Progenitor cell of endocrine pancreas (in vitro differentiated cells): ENCODE data around the gene SYNGAP1. TPM values are rescaled to one million over a fixed set of nuclear protein-coding genes. Genes with fewer than 3 reads are reported as not detected.

ENCODE experiments used
- DNase-seq: peaks from one replicate; pipeline ENCODE4 v3.0.0; 2021; ENCODE audit warnings: low spot score; ENCODE audit not compliant: unreplicated experiment
- H3K27ac Mint-ChIP-seq: 2 replicates; pipeline ENCODE4 v1.8.0; 2021; ENCODE audit warnings: mild to moderate bottlenecking, moderate library complexity, mixed read lengths
- H3K27me3 Mint-ChIP-seq: 2 replicates; pipeline ENCODE4 v1.8.0; 2021; ENCODE audit warnings: mixed read lengths
- H3K36me3 Mint-ChIP-seq: 2 replicates; pipeline ENCODE4 v1.8.0; 2022; ENCODE audit warnings: mixed read lengths; ENCODE audit not compliant: insufficient read depth
- H3K4me1 Mint-ChIP-seq: 2 replicates; pipeline ENCODE4 v1.8.0; 2021; ENCODE audit warnings: low read depth, mixed read lengths
- H3K4me3 Mint-ChIP-seq: 2 replicates; pipeline ENCODE4 v1.8.0; 2021; ENCODE audit warnings: low read depth, mild to moderate bottlenecking, moderate library complexity, mixed read lengths
- H3K9me3 Mint-ChIP-seq: 2 replicates; pipeline ENCODE4 v1.8.0; 2021; ENCODE audit warnings: low read depth, mixed read lengths
- CTCF ChIP-seq: fragments of 200-600 bp; sonication (generic); IDR thresholded peaks from one replicate; pipeline ENCODE4 v1.5.0; 2021; ENCODE audit warnings: antibody characterized with exemption, mild to moderate bottlenecking; ENCODE audit not compliant: unreplicated experiment
- total RNA-seq: library from RNA; stranded (reverse); gene quantifications from 2 replicates; pipeline ENCODE4 v1.2.1, GENCODE V29; 2021

The SYNGAP1 gene
- total RNA-seq, 1 donor from 2014 or later = 60.3 TPM

DNA sequence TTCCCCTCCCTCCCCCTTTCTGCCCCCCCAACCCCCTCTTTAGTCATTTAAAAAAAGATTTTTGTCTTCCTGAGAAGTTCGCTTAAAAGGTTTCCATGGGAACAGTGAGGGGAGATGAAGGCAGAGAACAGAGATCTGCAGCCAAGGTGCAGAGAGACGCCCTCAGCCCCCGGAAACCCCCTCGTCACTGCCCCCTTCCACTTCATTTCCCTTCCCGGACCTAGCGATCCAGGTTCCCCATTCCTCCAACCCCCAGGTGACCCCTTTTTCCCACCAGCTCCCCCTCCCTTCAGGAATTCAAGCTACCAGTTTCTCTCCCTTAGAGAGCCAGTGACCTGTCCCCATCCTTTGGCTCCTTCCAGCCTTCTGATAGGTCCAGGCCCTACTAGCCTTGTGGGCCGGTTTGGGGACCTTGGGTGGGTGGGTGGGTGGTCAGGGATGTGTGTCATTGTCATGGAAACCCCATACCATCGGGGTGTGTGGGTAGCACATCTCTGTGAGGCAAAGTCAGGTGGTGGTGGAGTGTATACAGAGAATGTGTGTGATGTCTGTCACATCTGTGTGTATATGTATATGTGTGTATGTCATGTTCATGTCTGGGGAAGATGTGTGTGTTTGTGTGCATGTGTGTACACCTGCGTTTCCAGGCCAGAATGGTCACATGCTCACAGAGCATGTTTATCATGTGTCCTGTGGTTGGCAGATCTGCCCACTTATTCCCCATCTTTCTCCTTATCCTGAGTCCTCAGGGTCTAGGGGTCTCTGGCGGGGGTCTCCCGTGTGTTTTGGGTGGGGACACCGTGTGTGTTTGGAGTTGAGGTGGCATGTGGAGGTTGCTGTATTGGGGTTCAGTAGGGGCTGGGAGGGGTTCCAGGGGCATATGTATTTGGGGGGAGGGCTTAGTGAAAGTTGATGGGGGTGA, 7.0 kb downstream of the SYNGAP1 start:
- Mint-ChIP-seq H3K27me3 (no peaks in the 10 kb centered on the region), H3K4me1 (peaks cover 57% of the 10 kb centered on the region), H3K36me3 (no peaks in the 10 kb centered on the region), H3K27ac (peak overlapping the region; percentile 83), H3K9me3 (no peaks in the 10 kb centered on the region), H3K4me3 (peak overlapping the region; percentile 85)
- no peak for TF ChIP-seq CTCF
- no peak for DNase-seq

DNA sequence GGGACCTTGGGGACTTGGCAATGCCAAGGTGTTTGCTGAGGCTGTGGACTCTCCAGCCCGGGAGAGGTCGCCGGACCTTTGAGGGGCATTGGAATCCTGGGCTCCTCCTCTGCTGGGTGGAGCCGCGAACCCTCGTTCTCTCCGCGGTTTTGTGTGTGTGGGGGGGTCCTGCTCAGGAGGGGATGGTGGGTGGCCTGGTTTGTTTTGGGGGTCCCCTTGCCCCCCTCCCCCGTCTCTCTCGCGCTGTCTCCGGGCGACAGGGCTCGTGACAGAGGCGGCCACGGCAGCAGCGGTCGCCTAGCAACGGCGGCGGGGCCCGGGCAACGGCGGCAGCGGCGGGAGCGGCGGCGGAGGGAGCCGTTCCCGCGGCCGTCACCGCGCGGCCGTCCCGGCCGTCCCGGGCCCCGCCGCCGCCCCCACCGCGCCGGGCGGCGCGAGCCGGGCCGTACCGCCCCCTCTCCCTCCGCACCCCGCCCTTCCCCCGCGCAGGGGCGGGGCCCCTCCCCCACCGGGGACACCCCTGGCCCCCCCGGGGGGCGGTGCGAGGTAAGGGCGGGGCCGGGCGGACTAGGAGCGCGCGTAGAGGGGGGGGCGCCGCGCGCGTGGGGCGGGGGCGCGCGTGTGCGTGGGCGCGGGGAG, 7.8 kb downstream of the SYNGAP1 start:
- no peak for DNase-seq
- H3K27ac Mint-ChIP-seq = peak overlapping the region; percentile 83
- H3K27me3 Mint-ChIP-seq = no peaks in the 10 kb centered on the region
- peak overlapping the region; percentile 92 for H3K4me3 Mint-ChIP-seq
- peaks cover 64% of the 10 kb centered on the region for H3K4me1 Mint-ChIP-seq
- TF ChIP-seq CTCF = no peak
- no peaks in the 10 kb centered on the region for H3K9me3 Mint-ChIP-seq
- H3K36me3 Mint-ChIP-seq = no peaks in the 10 kb centered on the region

DNA sequence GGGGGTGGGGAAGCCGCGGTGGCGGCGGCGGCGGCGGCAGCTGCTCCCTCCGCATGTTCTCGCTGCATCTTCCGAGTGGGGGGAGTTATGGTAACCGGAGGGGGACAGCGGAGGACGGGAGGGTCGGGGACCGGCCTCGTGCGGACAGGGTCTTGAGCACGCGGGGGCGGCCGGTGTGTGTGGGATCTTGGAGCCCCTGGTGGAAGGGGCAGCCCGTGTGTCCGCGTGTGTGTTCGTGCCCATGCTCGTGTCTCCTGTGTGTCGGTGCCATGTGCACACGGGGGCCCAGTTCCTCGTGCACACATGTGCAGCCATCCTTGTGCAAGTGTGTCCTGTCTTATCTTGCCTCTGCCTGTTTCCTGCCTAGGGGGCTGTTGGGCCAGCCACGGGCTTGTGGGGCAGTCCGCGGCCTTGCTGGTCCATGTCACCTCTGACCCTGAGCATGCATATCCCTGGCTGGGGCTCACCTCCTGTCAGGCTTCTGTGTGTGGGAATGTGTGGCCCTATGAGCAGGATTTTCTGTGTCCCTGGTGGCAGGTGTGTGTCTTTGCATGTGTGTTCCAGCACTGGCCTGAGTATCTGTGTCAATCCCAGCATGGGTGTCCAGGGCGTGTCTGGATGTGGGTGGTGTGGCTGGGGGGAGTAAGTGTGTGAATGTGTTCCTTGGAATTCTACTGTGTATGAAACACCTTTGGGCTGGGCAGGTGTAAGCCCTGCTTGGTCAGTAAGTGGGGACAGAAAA, 8.5 kb downstream of the SYNGAP1 start:
- peak; percentile 47 for TF ChIP-seq CTCF
- Mint-ChIP-seq H3K27ac (peak overlapping the region; percentile 97), H3K4me1 (peaks cover 69% of the 10 kb centered on the region), H3K9me3 (no peaks in the 10 kb centered on the region), H3K36me3 (no peaks in the 10 kb centered on the region), H3K27me3 (no peaks in the 10 kb centered on the region), H3K4me3 (peak overlapping the region; percentile 92)
- DNase-seq = no peak

- TF ChIP-seq CTCF = no peak
- peaks cover 72% of the 10 kb centered on the region for H3K4me1 Mint-ChIP-seq
- peak overlapping the region; percentile 97 for H3K27ac Mint-ChIP-seq
These were observed 9.3 kb downstream of the SYNGAP1 start for GRCh38 chr6:33428966-33429749.

More at GRCh38 chr6:33428966-33429749, 9.3 kb downstream of the SYNGAP1 start:
- no peaks in the 10 kb centered on the region for H3K36me3 Mint-ChIP-seq
- H3K4me3 Mint-ChIP-seq = peak overlapping the region; percentile 92
- no peaks in the 10 kb centered on the region for H3K9me3 Mint-ChIP-seq
- H3K27me3 Mint-ChIP-seq = no peaks in the 10 kb centered on the region
- DNase-seq = no peak
